Activated gamma-delta T cell treated with anti-CD3 and anti-CD28 coated beads, Interleukin-2, amount 50 U/mL, for 16 hours (primary cell): Measurements from ENCODE around the gene ADAMTSL1.

Experiments
- DNase-seq: peaks from one replicate; pipeline ENCODE4 v3.0.0-alpha.2; 2020; ENCODE audit warnings: low read depth

Gene ADAMTSL1

GRCh38 chr9:18936094-18936871 is 462.3 kb downstream of the ADAMTSL1 start:
- no peak for DNase-seq

DNA sequence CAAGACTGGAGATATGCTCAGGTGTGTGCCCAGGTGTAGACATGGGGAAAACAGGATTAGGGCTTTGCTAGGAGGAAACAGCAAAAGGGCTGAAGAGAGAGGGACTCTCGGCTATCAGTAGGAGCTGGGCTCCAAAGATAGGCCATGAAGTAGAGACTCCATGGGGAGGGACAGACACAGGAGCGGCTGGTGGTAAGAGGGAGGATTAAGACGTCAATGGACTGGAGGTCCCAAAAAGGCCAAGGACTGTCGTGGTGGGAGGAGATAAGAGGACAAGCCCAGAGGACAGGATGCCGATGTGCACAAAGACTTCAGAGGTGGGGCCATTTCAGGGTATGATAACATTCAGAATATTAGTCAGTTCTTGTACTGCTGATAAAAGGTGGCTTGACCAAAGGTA is 466.0 kb downstream of the ADAMTSL1 start:
- no peak for DNase-seq

DNA sequence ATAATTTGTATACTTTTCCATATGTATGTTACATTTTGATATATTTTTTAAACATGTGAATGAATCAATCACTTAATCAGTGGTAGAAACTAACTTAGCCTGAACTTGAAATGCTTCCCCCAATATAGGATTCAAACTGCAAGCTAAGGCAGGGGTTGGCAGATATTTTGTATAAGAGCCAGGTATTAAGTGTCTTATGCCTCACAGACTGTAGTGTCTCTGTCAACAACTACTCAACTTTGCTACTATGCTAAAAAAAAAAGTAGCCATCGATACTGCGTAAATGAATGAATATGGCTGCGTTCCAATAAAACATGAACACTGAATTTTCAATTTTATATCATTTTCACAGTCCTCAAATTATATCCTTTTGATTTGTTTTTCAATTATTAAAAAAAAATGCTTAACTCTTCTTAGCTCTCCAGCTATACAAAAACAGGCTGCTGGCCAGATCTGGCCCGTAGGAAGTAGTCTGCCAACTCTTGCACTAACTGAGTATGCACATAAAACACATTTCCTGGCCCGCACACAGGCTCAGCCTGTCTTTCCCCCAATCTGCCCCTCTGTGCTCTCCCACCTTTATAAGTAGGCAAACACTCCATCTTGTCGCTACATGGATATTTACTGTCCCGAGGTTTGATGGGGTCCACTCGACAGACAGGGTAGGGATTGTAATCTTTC is 467.2 kb downstream of the ADAMTSL1 start:
- no peak for DNase-seq

DNA sequence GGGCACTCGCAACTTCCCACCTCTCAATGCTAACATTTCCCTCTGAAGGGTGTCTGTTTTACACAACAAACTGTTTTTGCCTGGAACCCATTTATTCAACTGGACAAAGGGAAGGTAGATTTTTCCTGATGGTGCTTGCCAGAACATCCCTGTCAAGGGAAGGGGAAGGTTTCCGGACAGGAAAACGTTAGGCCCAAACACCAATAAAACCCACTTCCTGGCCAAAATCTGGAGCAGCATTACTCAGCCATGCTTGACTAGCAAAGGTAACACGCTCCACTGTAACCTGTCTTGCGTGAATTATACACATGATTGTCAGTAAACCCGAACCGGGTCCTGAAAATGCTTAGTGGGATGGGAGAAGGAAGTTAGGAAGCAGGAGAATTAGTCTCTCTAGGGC is 468.8 kb downstream of the ADAMTSL1 start:
- no peak for DNase-seq

- DNase-seq, result no peak
Observed at GRCh38 chr9:18947892-18948339, 474.0 kb downstream of the ADAMTSL1 start.

GRCh38 chr9:18951936-18952335 is 478.0 kb downstream of the ADAMTSL1 start:
- DNase-seq, result no peak

- DNase-seq, result no peak
Observed at GRCh38 chr9:18955626-18956025, 481.7 kb downstream of the ADAMTSL1 start.
